Vagina (tissue), 2 donors: Measurements from ENCODE around the gene ARHGAP18.

Experiments
- POLR2A ChIP-seq, 2 donors: fragments of 450-650 bp; IDR thresholded peaks; one replicate each; pipeline ENCODE4 v1.6.1; 2017; ENCODE audit warnings: antibody characterized with exemption in 2 of 2, mild to moderate bottlenecking in 2 of 2, moderate library complexity in 2 of 2
- POLR2AphosphoS5 ChIP-seq, 2 donors: sonication (generic); formaldehyde crosslinking; IDR thresholded peaks; one replicate each; pipeline ENCODE4 v1.9.0; 2017; ENCODE audit warnings: antibody characterized with exemption in 2 of 2, mild to moderate bottlenecking in 2 of 2, low read depth in 1 of 2; ENCODE audit not compliant: insufficient read depth in 1 of 2
- TF ChIP-seq, protein P1 (sequence below), 3 experiments: fragments of 450-650 bp in 2 of 3; fragments of 200-600 bp in 1 of 3; sonication (generic) in 1 of 3; IDR thresholded peaks; one replicate each; pipeline ENCODE4 v1.5.1; 2017 to 2019; ENCODE audit warnings: antibody characterized with exemption in 3 of 3, mild to moderate bottlenecking in 2 of 3, moderate library complexity in 2 of 3

DNA sequence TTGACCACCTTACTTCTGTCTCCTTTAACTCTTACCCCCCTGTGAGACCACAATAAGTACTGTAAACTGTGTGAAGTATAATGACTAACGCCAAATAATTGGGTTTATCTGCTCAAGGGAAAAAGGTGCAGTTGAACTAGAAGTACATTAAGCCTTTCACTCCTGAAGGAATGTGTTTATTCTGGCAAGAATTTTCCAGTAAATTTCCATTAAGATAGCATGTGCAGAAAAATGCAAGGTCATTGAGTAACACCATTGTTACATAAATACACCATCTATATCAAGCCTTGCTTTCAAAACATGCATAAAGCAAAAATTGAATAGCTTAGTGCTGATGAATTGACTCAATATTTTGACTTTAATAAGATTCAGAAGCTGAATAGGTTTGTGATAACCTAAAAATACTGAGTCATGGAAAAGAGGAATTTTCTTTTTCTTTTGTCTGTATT, 65.4 kb downstream of the ARHGAP18 start:
- TF ChIP-seq POLR2A (IDR thresholded peaks at IDR 0.05) (no peak), POLR2AphosphoS5 (IDR thresholded peaks at IDR 0.05; ENCODE audit: insufficient read depth in 1 of 2, low read depth in 1 of 2) (no peak)
- TF ChIP-seq, protein P1, sequence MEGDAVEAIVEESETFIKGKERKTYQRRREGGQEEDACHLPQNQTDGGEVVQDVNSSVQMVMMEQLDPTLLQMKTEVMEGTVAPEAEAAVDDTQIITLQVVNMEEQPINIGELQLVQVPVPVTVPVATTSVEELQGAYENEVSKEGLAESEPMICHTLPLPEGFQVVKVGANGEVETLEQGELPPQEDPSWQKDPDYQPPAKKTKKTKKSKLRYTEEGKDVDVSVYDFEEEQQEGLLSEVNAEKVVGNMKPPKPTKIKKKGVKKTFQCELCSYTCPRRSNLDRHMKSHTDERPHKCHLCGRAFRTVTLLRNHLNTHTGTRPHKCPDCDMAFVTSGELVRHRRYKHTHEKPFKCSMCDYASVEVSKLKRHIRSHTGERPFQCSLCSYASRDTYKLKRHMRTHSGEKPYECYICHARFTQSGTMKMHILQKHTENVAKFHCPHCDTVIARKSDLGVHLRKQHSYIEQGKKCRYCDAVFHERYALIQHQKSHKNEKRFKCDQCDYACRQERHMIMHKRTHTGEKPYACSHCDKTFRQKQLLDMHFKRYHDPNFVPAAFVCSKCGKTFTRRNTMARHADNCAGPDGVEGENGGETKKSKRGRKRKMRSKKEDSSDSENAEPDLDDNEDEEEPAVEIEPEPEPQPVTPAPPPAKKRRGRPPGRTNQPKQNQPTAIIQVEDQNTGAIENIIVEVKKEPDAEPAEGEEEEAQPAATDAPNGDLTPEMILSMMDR (IDR thresholded peaks at IDR 0.05): no peak
